ENCODE measurements around the gene KDM8.

Gene KDM8

GRCh38 chr16:27234603-27235002, 31.3 kb downstream of the KDM8 start:
- TF ChIP-seq ZC3H10 (CRISPR knock-in tag; IDR thresholded peaks at IDR 0.05) (no peak), CREB5 (CRISPR knock-in tag; IDR thresholded peaks at IDR 0.05; ENCODE audit: low read depth) (no peak), BACH2 (CRISPR knock-in tag; IDR thresholded peaks at IDR 0.05; ENCODE audit: borderline replicate concordance) (no peak), CSRNP3 (CRISPR knock-in tag; IDR thresholded peaks at IDR 0.05) (no peak), ZFP30 (CRISPR knock-in tag; IDR thresholded peaks at IDR 0.05) (no peak), ZNF70 (CRISPR knock-in tag; IDR thresholded peaks at IDR 0.05) (no peak), ZNF565 (CRISPR knock-in tag; conservative IDR thresholded peaks at IDR 0.05; ENCODE audit: low read depth) (no peak), OSR1 (CRISPR knock-in tag; IDR thresholded peaks at IDR 0.05) (no peak), TCF4 (CRISPR knock-in tag; IDR thresholded peaks at IDR 0.05; ENCODE audit: borderline replicate concordance) (no peak), TSHZ2 (CRISPR knock-in tag; IDR thresholded peaks at IDR 0.05) (no peak)

GRCh38 chr16:27235055-27235937, 32.0 kb downstream of the KDM8 start:
- peak; percentile 94 for ATAC-seq
- TF ChIP-seq GLIS3 (CRISPR knock-in tag; IDR thresholded peaks at IDR 0.05), result no peak
- TF ChIP-seq SNAI2 (CRISPR knock-in tag; IDR thresholded peaks at IDR 0.05), result 0 out of 2 replicates have a peak, but pooled peaks have one; percentile 57
- TF ChIP-seq CREB5 (CRISPR knock-in tag; IDR thresholded peaks at IDR 0.05; ENCODE audit: low read depth), result 0 out of 2 replicates have a peak, but pooled peaks have one; percentile 3
- no peak for TF ChIP-seq TOX (CRISPR knock-in tag; IDR thresholded peaks at IDR 0.05; ENCODE audit: borderline replicate concordance)

More at GRCh38 chr16:27234603-27235002, 31.3 kb downstream of the KDM8 start:
- ATAC-seq, result no peak

GRCh38 chr16:27235938-27236245, 32.6 kb downstream of the KDM8 start:
- ATAC-seq, result no peak; the same call in 2 of the 3 replicates
- TF ChIP-seq ZNF565 (CRISPR knock-in tag; conservative IDR thresholded peaks at IDR 0.05; ENCODE audit: low read depth) (no peak), TSHZ2 (CRISPR knock-in tag; IDR thresholded peaks at IDR 0.05) (no peak), TCF4 (CRISPR knock-in tag; IDR thresholded peaks at IDR 0.05; ENCODE audit: borderline replicate concordance) (no peak), ZC3H10 (CRISPR knock-in tag; IDR thresholded peaks at IDR 0.05) (no peak), CSRNP3 (CRISPR knock-in tag; IDR thresholded peaks at IDR 0.05) (no peak), ISL1 (CRISPR knock-in tag; IDR thresholded peaks at IDR 0.05) (no peak), POU6F1 (CRISPR knock-in tag; IDR thresholded peaks at IDR 0.05; ENCODE audit: borderline replicate concordance, low read depth) (no peak), ZNF70 (CRISPR knock-in tag; IDR thresholded peaks at IDR 0.05) (no peak), RARB (CRISPR knock-in tag; IDR thresholded peaks at IDR 0.05) (no peak), GLIS3 (CRISPR knock-in tag; IDR thresholded peaks at IDR 0.05) (no peak), PATZ1 (CRISPR knock-in tag; IDR thresholded peaks at IDR 0.05; ENCODE audit: borderline replicate concordance) (no peak), PPARA (CRISPR knock-in tag; IDR thresholded peaks at IDR 0.05; ENCODE audit: borderline replicate concordance) (no peak), ZFP30 (CRISPR knock-in tag; IDR thresholded peaks at IDR 0.05) (no peak), CSDC2 (CRISPR knock-in tag; IDR thresholded peaks at IDR 0.05) (no peak), ESRRG (CRISPR knock-in tag; IDR thresholded peaks at IDR 0.05) (no peak), BACH2 (CRISPR knock-in tag; IDR thresholded peaks at IDR 0.05; ENCODE audit: borderline replicate concordance) (no peak), TOX (CRISPR knock-in tag; IDR thresholded peaks at IDR 0.05; ENCODE audit: borderline replicate concordance) (no peak)

Measured in SK-N-SH treated with all-trans-retinoic acid at 6 μM for 48 hours (cell line).